Neural crest cell (in vitro differentiated cells): Measurements from ENCODE around the gene HDAC6. TPM values are rescaled to one million over a fixed set of nuclear protein-coding genes. Genes with fewer than 3 reads are reported as not detected.
A peak's percentile ranks its signal among the peaks of the same experiment; 100 is the strongest.

Experiments
- DNase-seq: peaks from one replicate; pipeline ENCODE4 v3.0.0; 2021; ENCODE audit warnings: low read depth, mixed read lengths, low spot score
- H3K27ac Mint-ChIP-seq: one replicate; pipeline ENCODE4 v1.8.0; 2021; ENCODE audit warnings: mild to moderate bottlenecking, mixed read lengths; ENCODE audit not compliant: unreplicated experiment
- H3K27me3 Mint-ChIP-seq: 2 replicates; pipeline ENCODE4 v1.8.0; 2021; ENCODE audit warnings: low read depth, mild to moderate bottlenecking, mixed read lengths
- H3K36me3 Mint-ChIP-seq: 2 replicates; pipeline ENCODE4 v1.8.0; 2021; ENCODE audit warnings: low read depth, mild to moderate bottlenecking, mixed read lengths
- H3K4me1 Mint-ChIP-seq: 2 replicates; pipeline ENCODE4 v1.8.0; 2021; ENCODE audit warnings: mixed read lengths
- H3K4me3 Mint-ChIP-seq: one replicate; pipeline ENCODE4 v1.8.0; 2021; ENCODE audit warnings: mild to moderate bottlenecking, mixed read lengths
- H3K9me3 Mint-ChIP-seq: 2 replicates; pipeline ENCODE4 v1.8.0; 2021; ENCODE audit warnings: mixed read lengths
- CTCF ChIP-seq: fragments of 200-600 bp; sonication (generic); conservative IDR thresholded peaks from 2 replicates; pipeline ENCODE4 v1.5.0; 2021; ENCODE audit warnings: antibody characterized with exemption, mild to moderate bottlenecking
- total RNA-seq: library from RNA; stranded (reverse); gene quantifications from 2 replicates; pipeline ENCODE4 v1.2.1, GENCODE V29; 2021

HDAC6 gene
- total RNA-seq, 1 donor from 2014 or later, result 183 TPM

DNA sequence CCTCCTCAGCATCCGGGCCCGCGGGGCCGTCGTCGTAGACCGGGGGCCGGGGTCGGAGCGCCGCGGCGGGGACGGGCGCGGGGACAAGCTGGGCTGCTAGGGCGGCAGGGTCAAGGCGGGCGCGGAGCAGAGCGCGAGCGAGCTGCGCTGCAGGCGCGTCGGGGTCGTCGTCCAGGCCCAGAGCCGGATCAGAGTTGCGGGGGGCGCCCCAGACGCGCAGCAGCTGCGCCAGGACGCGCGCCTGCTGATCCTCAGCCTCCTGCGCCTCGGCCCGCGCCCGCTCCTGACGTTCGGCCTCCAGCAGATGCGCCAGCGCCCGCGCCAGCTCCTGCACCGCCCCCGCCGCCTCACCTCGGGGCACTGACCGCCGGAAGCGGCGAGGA lies 30.0 kb downstream of the HDAC6 start:
- DNase-seq, result no peak
- Mint-ChIP-seq H3K27ac (no peak overlapping the region), H3K36me3 (peaks cover 13% of the 10 kb centered on the region), H3K9me3 (no peaks in the 10 kb centered on the region), H3K27me3 (peaks cover 63% of the 10 kb centered on the region), H3K4me3 (no peak overlapping the region), H3K4me1 (peaks cover 12% of the 10 kb centered on the region)
- no peak for TF ChIP-seq CTCF

DNA sequence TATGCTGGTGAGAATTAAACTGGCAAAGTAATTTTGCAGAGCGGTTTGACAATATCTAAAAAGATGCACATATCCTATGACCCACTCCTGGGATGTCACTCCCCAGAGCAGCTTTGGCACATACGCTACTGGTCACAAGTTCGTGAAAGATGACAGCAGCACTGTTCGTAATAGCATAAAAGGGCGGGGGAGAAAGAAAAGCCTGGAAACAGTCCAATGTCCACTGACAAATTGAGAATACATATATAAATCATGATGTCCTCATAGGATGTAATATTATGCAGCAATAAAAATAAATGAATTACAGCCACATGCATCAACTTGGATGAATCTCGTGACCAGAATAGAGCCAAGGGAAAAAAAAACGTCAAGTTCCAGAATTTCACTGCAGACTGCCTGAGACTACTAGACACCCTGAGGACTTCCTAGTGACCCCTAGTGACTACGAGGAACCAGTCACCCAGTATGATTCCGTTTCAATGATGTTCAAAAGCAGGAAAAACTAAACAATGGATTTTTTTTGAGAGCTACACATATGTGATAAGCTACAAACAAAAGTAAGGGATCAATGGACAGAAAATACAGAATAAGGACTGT lies 31.8 kb downstream of the HDAC6 start:
- Mint-ChIP-seq H3K4me3 (peak overlapping the region; percentile 85), H3K9me3 (no peaks in the 10 kb centered on the region), H3K27me3 (peaks cover 71% of the 10 kb centered on the region), H3K4me1 (peaks cover 12% of the 10 kb centered on the region), H3K36me3 (peaks cover 5% of the 10 kb centered on the region), H3K27ac (no peak overlapping the region)
- no peak for DNase-seq
- no peak for TF ChIP-seq CTCF

DNA sequence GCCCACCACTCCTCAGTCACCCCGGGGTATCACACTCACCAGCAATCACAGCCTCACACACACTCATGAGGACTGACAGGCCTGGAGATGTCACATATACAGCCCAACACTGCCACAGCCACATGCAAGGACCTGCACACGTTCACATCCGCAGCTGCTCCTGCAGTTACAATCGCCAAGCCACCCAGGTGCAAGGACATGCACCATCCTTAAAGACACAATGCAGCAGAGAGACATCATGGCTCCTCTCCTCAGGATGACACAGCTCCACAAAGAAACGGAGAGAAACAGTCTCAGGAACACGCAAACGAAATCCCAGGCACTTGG lies 32.5 kb downstream of the HDAC6 start:
- Mint-ChIP-seq H3K27me3 (peaks cover 73% of the 10 kb centered on the region), H3K4me3 (peak overlapping the region; percentile 85), H3K27ac (no peak overlapping the region), H3K9me3 (no peaks in the 10 kb centered on the region), H3K36me3 (peaks cover 4% of the 10 kb centered on the region), H3K4me1 (peaks cover 12% of the 10 kb centered on the region)
- TF ChIP-seq CTCF, result no peak
- no peak for DNase-seq

- Mint-ChIP-seq H3K27ac (no peak within 1 kb of the TSS), H3K27me3 (peaks cover 65% of the 10 kb centered on the region), H3K9me3 (no peaks in the 10 kb centered on the region), H3K4me3 (peak within 1 kb of the TSS; percentile 85), H3K36me3 (no peaks in the 10 kb centered on the region), H3K4me1 (peaks cover 12% of the 10 kb centered on the region)
- peak; percentile 32 for DNase-seq
- no peak for TF ChIP-seq CTCF
These were observed 33.9 kb downstream of the HDAC6 start, which contains the start of gene PCSK1N for GRCh38 chrX:48835524-48836329. Gene PCSK1N, minus strand, starts transcription at chrX:48835610. Its CDS starts 78 bp downstream, at chrX:48835532.

- Mint-ChIP-seq H3K4me1 (peaks cover 3% of the 10 kb centered on the region), H3K27ac (no peak overlapping the region), H3K4me3 (no peak overlapping the region), H3K9me3 (peaks cover 7% of the 10 kb centered on the region), H3K27me3 (peaks cover 38% of the 10 kb centered on the region), H3K36me3 (peaks cover 3% of the 10 kb centered on the region)
- no peak for DNase-seq
- no peak for TF ChIP-seq CTCF
These were observed 37.8 kb downstream of the HDAC6 start for GRCh38 chrX:48839686-48840085.
